GM12878 (cell line): ENCODE results near the gene BICRA. TPM values are rescaled to one million over a fixed set of nuclear protein-coding genes. Genes with fewer than 3 reads are reported as not detected.

Experiments
- ATAC-seq: fragments of 200-7000 bp; cut with Tn5 transposase; 3 replicates; pipeline ENCODE4 v1.9.1; 2020; ENCODE audit warnings: mild to moderate bottlenecking, moderate library complexity
- BruUV-seq: library from RNA; stranded (reverse); fragments of 400-500 nt; replicated peaks from 2 replicates; lab custom pipeline; 2021; lab: Mats Ljungman, UMichigan
- CTCF ChIA-PET: fragments of 300-600 bp; sonication (Branson Sonifier 250); formaldehyde crosslinking; extraction: SDS; loops from one replicate; lab custom pipeline; 2021; ENCODE audit warnings: inconsistent platforms; lab: Yijun Ruan, JAX
- POLR2A ChIA-PET: fragments of 350-600 bp; formaldehyde crosslinking; extraction: SDS; loops from one replicate; lab custom pipeline; 2021; ENCODE audit warnings: inconsistent platforms; lab: Charles Lee
- RAD21 ChIA-PET: fragments of 300-600 bp; sonication (Branson Sonifier 250); formaldehyde crosslinking; loops from one replicate; lab custom pipeline; 2023; ENCODE audit warnings: antibody characterized with exemption; ENCODE audit not compliant: unreplicated experiment; lab: Charles Lee
- SMC1A ChIA-PET: fragments of 300-600 bp; sonication (Branson Sonifier 250); formaldehyde crosslinking; loops from one replicate; lab custom pipeline; 2023; ENCODE audit not compliant: unreplicated experiment, uncharacterized antibody; lab: Charles Lee
- DNase-seq: peaks from one replicate; pipeline ENCODE4 v3.0.0-alpha.2; 2011; ENCODE audit warnings: low read depth, low spot score
- FAIRE-seq: peaks from 3 replicates; lab custom pipeline; 2011; peaks lifted over from hg19 to GRCh38; lab: Jason Lieb, UNC
- H2AFZ ChIP-seq: 2 replicates; pipeline ENCODE4 v1.6.0; 2011; ENCODE audit warnings: low read depth, low read length, control low read depth; ENCODE audit not compliant: control insufficient read depth
- H3K27ac ChIP-seq: 2 replicates; pipeline ENCODE4 v1.5.1; 2011; ENCODE audit warnings: control low read depth; ENCODE audit not compliant: control insufficient read depth, insufficient read depth
- H3K27me3 ChIP-seq, 2 experiments: replicated peaks in 1 of 2; 2 replicates each; pipeline versions ENCODE4 v1.6.0 to v1.6.1; 2011; ENCODE audit warnings: low read length in 1 of 2; ENCODE audit not compliant: control insufficient read depth in 2 of 2, insufficient read depth in 2 of 2
- H3K36me3 ChIP-seq, 2 experiments: 2 replicates each; pipeline ENCODE4 v1.5.1; 2011; ENCODE audit warnings: low read length in 1 of 2; ENCODE audit not compliant: control insufficient read depth in 2 of 2, insufficient read depth in 2 of 2
- H3K4me1 ChIP-seq: 2 replicates; pipeline ENCODE4 v1.6.1; 2011; ENCODE audit warnings: mild to moderate bottlenecking, low read length, moderate library complexity, mixed read lengths; ENCODE audit not compliant: control insufficient read depth, insufficient read depth
- H3K4me2 ChIP-seq: 2 replicates; pipeline ENCODE4 v1.6.0; 2011; ENCODE audit warnings: control low read depth; ENCODE audit not compliant: control insufficient read depth, insufficient read depth
- H3K4me3 ChIP-seq: fragments of 200-600 bp; sonication (generic); 2 replicates; pipeline ENCODE4 v1.5.1; 2016
- H3K79me2 ChIP-seq: 2 replicates; pipeline ENCODE4 v1.6.0; 2011; ENCODE audit warnings: low read length; ENCODE audit not compliant: control insufficient read depth, insufficient read depth
- H3K9ac ChIP-seq: 2 replicates; pipeline ENCODE4 v1.8.0; 2011; ENCODE audit warnings: low read length, control low read depth, mixed read lengths; ENCODE audit not compliant: control insufficient read depth, insufficient read depth
- H3K9me3 ChIP-seq: replicated peaks from 3 replicates; pipeline ENCODE4 v1.5.1; 2011; ENCODE audit warnings: mild to moderate bottlenecking, low read length; ENCODE audit not compliant: control insufficient read depth, insufficient read depth
- H4K20me1 ChIP-seq: 2 replicates; pipeline ENCODE4 v1.6.0; 2011; ENCODE audit not compliant: control insufficient read depth, insufficient read depth
- BHLHE40 ChIP-seq, 2 experiments: fragments of 450-650 bp in 1 of 2; IDR thresholded peaks; 2 replicates each; pipeline ENCODE4 v1.6.1; 2011 to 2017; ENCODE audit warnings: low read depth in 2 of 2, borderline replicate concordance in 1 of 2, improper control_type of control experiment in 1 of 2, low read length in 1 of 2, mild to moderate bottlenecking in 1 of 2
- CTCF ChIP-seq, 3 experiments: IDR thresholded peaks in 2 of 3; conservative IDR thresholded peaks in 1 of 3; 2 replicates each; pipeline ENCODE4 v1.5.1; 2011; ENCODE audit warnings: low read depth in 3 of 3, low read length in 3 of 3, mild to moderate bottlenecking in 3 of 3, control low read depth in 2 of 3, moderate library complexity in 2 of 3, inconsistent platforms in 1 of 3, mixed read lengths in 1 of 3; ENCODE audit not compliant: control insufficient read depth in 2 of 3, insufficient read depth in 1 of 3; ENCODE audit errors: extremely low read depth in 1 of 3
- FOS ChIP-seq: IDR thresholded peaks from 3 replicates; pipeline ENCODE4 v1.6.1; 2011; ENCODE audit warnings: borderline replicate concordance; ENCODE audit not compliant: insufficient read length; ENCODE audit errors: extremely low read depth
- POLR2AphosphoS5 ChIP-seq: IDR thresholded peaks from 2 replicates; pipeline ENCODE4 v1.6.1; 2011; ENCODE audit warnings: mild to moderate bottlenecking, low read length, inconsistent platforms
- RAD51 ChIP-seq: fragments of 450-650 bp; IDR thresholded peaks from 2 replicates; pipeline ENCODE4 v1.6.1; 2016; ENCODE audit warnings: moderate library complexity, mild to moderate bottlenecking, inconsistent platforms
- RUNX3 ChIP-seq: IDR thresholded peaks from 2 replicates; pipeline ENCODE4 v1.6.1; 2012; ENCODE audit warnings: low read length, inconsistent platforms
- TBL1XR1 ChIP-seq: IDR thresholded peaks from 2 replicates; pipeline ENCODE4 v1.6.1; 2012; ENCODE audit warnings: low read depth, low read length, improper control_type of control experiment
- ZNF384 ChIP-seq: IDR thresholded peaks from 2 replicates; pipeline ENCODE4 v1.6.1; 2012; ENCODE audit warnings: low read depth, mild to moderate bottlenecking, low read length, improper control_type of control experiment, borderline replicate concordance
- WGBS: methylation state at CpG from one replicate; pipeline ENCODE4 v1.1.6; 2016; ENCODE audit warnings: low lambda C conversion rate; ENCODE audit not compliant: insufficient replicate concordance, insufficient coverage; ENCODE audit errors: missing lambda C conversion rate; 5-methylcytosine and 5-hydroxymethylcytosine counted together
- in situ Hi-C: fragments of 300-500 bp; cut with MboI; formaldehyde crosslinking; loops from 9 replicates; pipeline ENCODE4 v1.14.3; 2018; ENCODE audit warnings: mixed read lengths
- intact Hi-C: fragments of 100-400 bp; cut with micrococcal nuclease; formaldehyde crosslinking; loops from one replicate; pipeline ENCODE4 v1.14.2; 2022; ENCODE audit not compliant: unreplicated experiment
- polyA plus RNA-seq, 11 experiments: library from polyadenylated mRNA; depleted of rRNA in 4 of 11; unstranded in 6 of 11; stranded (reverse) in 5 of 11; fragments of >200 nt; fragmentation: Nextera tagmentation in 4 of 11; fragmentation: Illumina TruSeq in 1 of 11; extraction: Ambion mirVana in 4 of 11; extraction: Trizol in 1 of 11; gene quantifications; 1 replicate in 1 of 11; 2 replicates in 10 of 11; pipeline versions ENCODE4 v1.2.1 to v1.2.3, GENCODE V29; 2011 to 2016; ENCODE audit warnings: inconsistent platforms in 2 of 11, missing spikeins in 2 of 11, low read depth in 1 of 11
- total RNA-seq, 4 experiments: library from RNA; depleted of rRNA in 3 of 4; stranded (reverse); fragments of >200 nt in 3 of 4; fragmentation: Illumina TruSeq in 1 of 4; extraction: Trizol in 1 of 4; gene quantifications; 2 replicates each; pipeline versions ENCODE4 v1.2.1 to v1.2.3, GENCODE V29; 2013 to 2021

BICRA gene
- total and polyA plus RNA-seq, 10 of the 15 experiments (the other 5 are each of a cell fraction or from before 2014, with no cell fraction given): 0.11 to 15.3 (median 1.3) TPM

GRCh38 chr19:47561440-47562057 lies 47.4 kb upstream of the BICRA start:
- in situ Hi-C loops: no loop called here
- DNase-seq (no peak), ATAC-seq (peak; percentile 27; the same call in 2 of the 3 replicates), FAIRE-seq (no peak)
- H3K4me3 ChIP-seq: no peak overlapping the region
- H3K4me2 ChIP-seq: no peak overlapping the region
- H3K27ac ChIP-seq: no peak overlapping the region
- H3K36me3 ChIP-seq: no peaks in the 10 kb centered on the region
- POLR2A ChIA-PET: interaction anchor here (0.7 kb wide), 2 partner anchors 16 to 244 kb away, joined by 3 read pairs; no protein-coding TSS in a partner anchor
- WGBS: 68% methylated on average over 7 of the region's 7 CpGs
- SMC1A ChIA-PET: interaction anchor here (0.8 to 1.6 kb wide), 5 partner anchors 9 to 76 kb away, joined by 3 to 4 read pairs (median 4); no protein-coding TSS in a partner anchor
- H4K20me1 ChIP-seq: no peaks in the 10 kb centered on the region
- no peaks in the 10 kb centered on the region for H3K9me3 ChIP-seq
- intact Hi-C loops: no loop called here
- BruUV-seq: no TSS peak
- H2AFZ ChIP-seq: no peak overlapping the region
- CTCF ChIA-PET: no interaction called here
- TF ChIP-seq FOS (no peak), POLR2AphosphoS5 (no peak), CTCF (IDR thresholded peaks at IDR 0.05 in 2 of 3, conservative IDR thresholded peaks at IDR 0.05 in 1 of 3; ENCODE audit: control insufficient read depth in 2 of 3, extremely low read depth in 1 of 3, insufficient read depth in 1 of 3, low read depth in 3 of 3, low read length in 3 of 3) (no peak), RUNX3 (no peak), TBL1XR1 (no peak), ZNF384 (no peak), BHLHE40 (IDR thresholded peaks at IDR 0.05; ENCODE audit: borderline replicate concordance in 1 of 2, low read depth in 2 of 2, low read length in 1 of 2) (no peak), RAD51 (no peak)
- no peaks in the 10 kb centered on the region for H3K79me2 ChIP-seq
- peaks cover 5% of the 10 kb centered on the region; the same call in 1 of the 2 replicates for H3K4me1 ChIP-seq
- RAD21 ChIA-PET: interaction anchor here (0.6 to 0.9 kb wide), 2 partner anchors 22 to 43 kb away, joined by 3 read pairs; no protein-coding TSS in a partner anchor
- no peaks in the 10 kb centered on the region for H3K27me3 ChIP-seq
- H3K9ac ChIP-seq: no peak overlapping the region
